Peyer's patch (tissue), 4 donors: ENCODE measurements around the gene TMEM200B.

ENCODE experiments used
- POLR2A ChIP-seq, 2 donors: fragments of 450-650 bp; IDR thresholded peaks; one replicate each; pipeline ENCODE4 v1.5.1; 2017; ENCODE audit warnings: antibody characterized with exemption in 2 of 2, mild to moderate bottlenecking in 2 of 2, moderate library complexity in 2 of 2
- TF ChIP-seq, protein P1 (sequence below), 6 experiments: fragments of 450-650 bp in 4 of 6; fragments of 200-600 bp in 2 of 6; sonication (generic) in 1 of 6; IDR thresholded peaks; one replicate each; pipeline ENCODE4 v1.5.1; 2017 to 2019; ENCODE audit warnings: antibody characterized with exemption in 6 of 6, mild to moderate bottlenecking in 3 of 6, moderate library complexity in 1 of 6

DNA sequence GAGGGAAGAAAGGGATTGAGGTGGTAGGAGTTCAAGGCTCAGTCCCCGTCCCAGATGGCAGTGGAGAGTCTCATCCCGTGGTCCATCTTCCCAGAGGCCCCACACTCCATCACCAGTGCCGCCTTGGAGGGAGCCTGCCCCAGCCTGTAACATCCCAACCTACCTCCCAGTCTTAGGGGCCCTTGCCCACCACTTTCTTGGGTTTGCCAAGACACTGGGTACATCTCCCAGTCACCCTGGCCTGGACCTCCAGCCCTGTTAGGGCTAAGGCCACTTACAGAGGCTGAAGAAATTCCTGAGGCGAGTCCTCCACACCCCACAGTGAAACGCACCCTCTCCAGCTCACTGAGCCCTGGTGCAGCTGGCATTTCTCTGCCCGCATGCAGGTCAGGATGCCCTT is 3.3 kb downstream of the TMEM200B start:
- TF ChIP-seq, protein P1, sequence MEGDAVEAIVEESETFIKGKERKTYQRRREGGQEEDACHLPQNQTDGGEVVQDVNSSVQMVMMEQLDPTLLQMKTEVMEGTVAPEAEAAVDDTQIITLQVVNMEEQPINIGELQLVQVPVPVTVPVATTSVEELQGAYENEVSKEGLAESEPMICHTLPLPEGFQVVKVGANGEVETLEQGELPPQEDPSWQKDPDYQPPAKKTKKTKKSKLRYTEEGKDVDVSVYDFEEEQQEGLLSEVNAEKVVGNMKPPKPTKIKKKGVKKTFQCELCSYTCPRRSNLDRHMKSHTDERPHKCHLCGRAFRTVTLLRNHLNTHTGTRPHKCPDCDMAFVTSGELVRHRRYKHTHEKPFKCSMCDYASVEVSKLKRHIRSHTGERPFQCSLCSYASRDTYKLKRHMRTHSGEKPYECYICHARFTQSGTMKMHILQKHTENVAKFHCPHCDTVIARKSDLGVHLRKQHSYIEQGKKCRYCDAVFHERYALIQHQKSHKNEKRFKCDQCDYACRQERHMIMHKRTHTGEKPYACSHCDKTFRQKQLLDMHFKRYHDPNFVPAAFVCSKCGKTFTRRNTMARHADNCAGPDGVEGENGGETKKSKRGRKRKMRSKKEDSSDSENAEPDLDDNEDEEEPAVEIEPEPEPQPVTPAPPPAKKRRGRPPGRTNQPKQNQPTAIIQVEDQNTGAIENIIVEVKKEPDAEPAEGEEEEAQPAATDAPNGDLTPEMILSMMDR (IDR thresholded peaks at IDR 0.05), result no peak
- TF ChIP-seq POLR2A (IDR thresholded peaks at IDR 0.05), result no peak
